ENCODE results near the gene CRYBG3.

CRYBG3 gene

DNA sequence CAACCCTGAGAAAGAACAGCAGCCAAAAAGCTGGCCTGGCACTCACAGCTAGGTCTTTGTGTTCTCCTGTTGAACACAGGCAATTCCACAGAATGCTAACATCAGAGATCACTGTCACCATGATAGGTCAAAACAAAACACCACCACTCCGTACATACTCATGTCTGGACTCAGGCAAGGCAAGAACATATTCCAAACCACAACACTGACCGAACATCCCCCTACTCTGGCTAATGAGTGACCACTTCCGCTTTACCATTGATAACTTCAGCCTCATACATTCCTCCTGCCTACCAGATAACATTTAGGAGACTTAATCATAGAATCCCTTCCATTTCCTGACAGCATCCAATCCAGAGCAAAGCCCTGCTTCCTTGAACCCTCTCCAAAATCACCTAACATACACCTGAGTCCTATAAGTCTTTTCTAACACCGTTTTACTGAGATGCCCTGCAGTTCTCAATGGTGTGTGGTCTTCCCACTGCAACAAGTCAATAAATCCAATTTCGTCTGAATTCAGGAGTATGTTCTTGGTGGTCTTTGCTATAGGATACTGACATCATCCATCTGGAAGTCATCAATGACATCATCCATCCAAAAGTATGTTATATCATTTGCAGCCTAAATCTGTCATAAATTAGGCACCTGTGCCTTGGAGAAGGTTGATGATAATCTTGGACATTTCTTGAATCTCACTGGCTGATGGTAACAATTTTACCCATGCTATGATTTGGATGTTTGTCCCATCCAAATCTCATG is 126.7 kb downstream of the CRYBG3 start:
- no peak for DNase-seq

DNA sequence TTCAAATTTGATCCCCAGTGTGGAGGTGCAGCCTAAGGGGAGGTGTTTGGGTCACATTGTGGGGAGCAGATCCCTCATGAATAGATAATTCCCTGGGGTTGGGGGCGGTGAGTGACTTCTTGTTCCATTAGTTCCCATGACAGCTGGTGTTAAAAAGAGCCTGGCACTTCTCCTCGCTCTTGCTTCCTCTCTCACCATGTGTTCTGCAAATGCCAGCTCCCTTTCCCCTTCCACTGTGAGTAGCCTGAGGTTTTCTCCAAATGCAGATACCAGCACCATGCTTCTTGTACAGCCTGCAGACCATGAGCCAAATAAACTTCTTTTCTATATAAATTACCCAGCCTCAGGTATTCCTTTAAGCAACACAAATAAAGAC is 127.3 kb downstream of the CRYBG3 start:
- DNase-seq = no peak

DNA sequence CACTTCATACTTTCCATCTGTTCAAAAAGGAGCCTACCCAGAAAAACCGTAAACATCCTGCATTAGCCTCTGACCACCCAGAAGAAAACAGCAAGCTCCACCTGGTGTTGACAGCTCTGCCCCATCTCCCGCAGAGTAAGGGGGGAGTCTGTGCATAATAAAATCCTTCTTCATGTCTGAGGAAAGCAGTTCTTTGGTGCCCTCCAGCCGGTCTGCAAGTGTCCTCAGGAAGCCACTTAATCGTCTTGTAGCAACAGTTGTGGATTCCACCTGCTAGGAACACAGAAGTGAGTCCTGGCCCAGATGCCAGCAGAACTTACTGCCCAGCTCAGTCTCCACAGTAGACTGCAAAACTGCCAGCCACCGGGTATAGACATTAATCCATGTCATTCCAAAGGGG is 127.9 kb downstream of the CRYBG3 start:
- no peak for DNase-seq

DNA sequence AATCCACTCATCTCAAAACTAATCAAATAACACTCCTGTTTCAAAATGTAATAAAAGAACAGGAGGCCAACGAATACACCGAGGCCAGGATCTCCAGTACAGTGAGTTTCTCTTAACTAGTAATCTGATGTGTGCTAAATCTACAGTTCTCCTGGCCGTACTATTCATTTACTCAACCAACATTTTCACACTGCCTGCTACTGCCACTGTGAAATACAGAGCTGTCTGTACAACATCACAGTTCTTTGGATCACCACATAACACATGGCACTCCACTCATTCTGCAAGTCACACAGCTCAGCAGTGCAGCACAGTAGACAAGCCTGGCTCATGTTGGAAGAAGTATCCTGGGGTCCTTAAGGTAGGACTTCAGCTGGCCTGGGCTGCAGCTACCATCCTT is 128.5 kb downstream of the CRYBG3 start:
- DNase-seq = no peak

DNA sequence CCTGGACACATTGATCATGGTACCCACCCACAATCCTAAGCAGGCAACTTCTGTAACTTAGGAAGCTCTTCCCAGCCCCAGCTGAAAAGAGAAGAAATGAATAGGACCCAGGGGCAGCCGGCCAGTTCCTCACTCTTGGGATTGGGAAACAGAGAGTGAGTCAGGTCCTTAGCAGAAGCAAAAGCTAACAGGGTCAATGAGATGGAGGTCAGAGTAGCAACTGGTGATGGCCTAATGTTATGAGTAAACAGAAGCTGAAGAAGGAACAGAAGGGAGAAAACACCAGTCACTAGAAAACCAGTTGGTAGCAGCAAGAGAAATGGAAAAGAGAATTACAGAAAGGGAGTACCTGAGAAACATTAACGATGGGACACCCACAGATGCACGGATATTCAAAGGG is 130.5 kb downstream of the CRYBG3 start:
- DNase-seq = no peak

DNA sequence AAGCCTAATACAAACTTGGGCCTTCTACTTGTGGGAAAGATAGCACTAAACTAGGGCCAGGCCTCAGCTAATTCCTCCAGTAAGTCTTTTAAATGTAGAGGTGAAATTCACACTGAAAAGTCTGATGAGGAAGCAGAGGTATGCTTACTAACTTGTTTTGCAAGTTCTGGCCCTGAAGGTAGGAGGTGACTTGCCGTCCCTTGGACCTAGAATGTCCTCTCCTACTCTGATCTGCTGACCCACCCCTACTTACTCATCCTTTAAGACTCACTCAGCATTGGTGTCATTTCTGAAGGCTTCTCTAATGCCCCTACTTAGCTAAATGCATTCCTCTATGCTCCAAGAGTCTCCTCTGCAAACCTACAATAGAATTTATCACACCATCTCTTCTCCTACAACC is 131.1 kb downstream of the CRYBG3 start:
- no peak for DNase-seq

DNA sequence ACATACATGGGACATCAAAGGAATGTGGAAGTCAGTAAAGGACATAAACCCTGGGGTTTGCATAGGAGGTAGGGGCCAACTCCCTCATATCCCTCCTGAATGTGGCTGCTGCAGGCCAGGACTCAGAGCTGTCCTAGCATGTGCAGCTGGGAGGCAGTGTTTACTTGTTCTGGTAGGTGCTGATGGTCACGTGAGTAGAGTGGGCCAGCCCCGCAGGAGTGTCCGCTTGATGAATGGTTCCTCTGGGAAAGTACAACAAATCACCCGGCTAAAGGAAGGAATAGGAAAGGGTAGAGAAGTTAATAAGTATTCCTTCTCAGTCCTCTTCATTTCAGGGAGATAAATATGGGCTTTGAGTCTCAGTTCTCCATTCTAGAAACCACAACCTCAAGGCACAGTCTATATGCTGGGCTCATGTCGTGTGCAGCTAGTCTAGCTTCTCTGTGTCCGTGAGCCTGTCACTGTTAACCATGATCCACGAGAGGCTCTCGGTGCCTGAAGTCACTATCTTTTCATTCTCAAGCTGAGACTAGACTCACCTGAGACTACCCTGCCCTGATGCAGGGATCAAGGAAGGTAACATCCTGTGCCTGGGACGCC is 132.5 kb downstream of the CRYBG3 start:
- DNase-seq = no peak

DNA sequence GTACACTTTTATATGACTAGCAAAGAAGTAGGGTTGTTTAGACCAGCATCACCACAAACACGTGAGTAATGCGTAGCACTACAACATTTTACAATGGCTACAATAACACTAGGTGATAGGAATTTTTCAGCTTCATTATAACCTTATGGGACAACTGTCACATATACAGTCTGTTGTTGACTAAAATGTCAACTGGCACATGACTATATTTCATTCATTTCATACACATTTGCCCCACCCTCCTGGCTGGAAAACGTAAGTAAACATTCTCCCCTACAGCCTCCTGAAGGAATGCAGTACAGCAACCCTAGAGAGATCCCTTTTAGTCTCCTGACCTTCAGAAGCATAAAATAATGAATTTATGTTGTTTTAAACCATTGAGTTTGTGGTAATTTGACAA is 134.2 kb downstream of the CRYBG3 start:
- no peak for DNase-seq

DNA sequence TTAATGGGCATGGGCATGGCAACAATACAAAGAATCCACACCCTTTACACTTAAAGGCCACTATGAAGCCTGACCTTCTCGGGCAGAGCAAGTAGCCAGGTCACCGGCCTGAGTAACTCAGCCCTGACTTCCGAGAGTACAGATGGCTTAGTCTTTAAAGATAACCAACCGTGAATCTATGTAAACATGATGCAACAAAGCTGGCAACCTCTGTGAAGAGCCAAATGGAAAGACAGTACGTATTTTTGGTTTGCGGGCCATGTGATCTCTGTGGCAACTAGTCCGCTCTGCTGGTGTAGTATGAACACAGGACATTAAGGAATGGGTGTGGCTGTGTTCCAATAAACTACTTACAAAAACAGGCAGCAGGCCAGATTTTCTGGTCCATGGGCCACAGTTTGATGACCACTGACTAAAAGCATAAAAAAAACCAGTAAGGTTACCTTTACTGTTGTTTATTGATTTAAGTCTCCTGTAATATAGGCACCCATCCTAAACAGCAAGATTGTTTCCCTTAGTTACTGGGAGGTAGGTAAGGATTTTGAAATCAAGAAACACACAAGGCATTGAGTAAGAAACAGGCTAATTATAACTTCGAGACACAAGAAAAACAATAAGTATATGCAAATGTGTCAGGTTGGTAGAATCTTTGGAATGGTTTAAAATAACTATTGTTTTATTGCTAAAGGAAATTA is 136.0 kb downstream of the CRYBG3 start:
- no peak for DNase-seq

DNA sequence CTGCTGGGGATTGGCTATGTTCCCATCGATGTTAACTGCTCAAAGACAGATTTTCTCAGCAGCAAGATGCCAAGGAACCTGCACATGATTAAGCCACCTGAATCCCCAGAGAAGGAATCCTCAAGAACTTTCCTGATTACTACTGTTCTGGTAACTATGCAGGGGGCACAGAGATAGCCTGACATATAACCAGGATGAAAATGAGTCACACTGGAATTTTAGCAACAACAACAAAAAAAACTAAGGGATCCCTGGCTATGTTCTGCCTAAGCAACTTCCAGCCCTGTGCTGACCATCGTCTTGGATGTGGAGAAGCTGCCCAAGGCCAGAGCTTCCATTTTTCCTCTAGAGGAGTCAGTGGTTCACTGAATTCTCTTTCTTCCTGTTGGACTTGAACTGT is 136.6 kb downstream of the CRYBG3 start:
- DNase-seq = no peak

DNA sequence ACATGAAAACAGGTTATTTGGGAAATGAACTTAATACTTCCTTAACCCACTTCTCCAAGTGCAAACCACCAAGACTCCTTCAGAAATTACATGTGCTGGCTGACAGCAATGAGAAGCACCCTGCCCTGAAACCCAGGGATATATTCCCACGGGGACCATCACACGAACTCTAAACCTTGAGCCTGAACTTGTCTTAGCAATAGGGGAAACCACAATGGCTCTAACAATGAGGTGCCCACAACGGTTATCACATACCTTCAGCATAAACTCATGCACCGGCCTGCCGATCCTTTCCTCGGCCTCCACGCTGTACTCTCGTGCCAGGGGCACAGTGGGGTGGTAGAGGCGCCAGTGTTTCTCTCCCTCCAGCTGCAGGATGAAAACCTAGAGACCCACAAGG is 137.0 kb downstream of the CRYBG3 start:
- no peak for DNase-seq

DNA sequence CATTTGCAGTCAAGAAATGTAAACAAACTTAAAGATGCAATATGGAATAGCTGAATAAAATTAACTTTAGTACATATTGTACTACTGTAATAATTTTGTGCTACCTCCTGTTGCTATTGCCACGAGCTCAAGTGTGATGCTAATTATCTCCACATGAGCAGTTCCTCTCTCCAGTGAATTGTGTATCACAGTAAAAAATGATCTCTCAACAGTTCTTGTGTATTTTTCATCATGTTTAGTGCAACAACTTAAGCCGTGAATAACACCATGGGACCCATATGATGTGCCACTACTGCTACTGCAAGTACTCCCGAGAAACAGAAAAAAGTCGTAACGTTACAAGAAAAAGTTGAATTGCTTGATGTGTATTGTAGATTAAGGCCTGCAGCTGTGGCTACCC is 138.1 kb downstream of the CRYBG3 start:
- no peak for DNase-seq

DNA sequence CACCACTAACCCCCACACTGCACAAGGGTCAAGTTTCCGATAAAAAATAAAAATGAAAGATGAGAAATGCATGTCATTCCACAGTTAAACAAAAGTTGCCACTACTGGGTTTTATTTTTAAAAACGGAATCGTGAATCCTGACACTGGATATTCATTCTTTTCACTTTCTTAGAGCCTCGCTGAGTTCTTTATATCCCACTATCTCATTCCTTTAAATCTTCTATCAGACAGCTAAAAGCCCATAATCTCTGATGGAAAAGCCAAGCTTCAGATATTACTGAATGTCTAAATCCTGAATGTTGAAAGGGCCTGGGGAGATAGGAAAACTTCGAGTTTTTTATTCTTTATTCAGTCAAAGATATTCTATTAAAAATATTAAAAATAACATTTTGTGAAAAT is 138.7 kb downstream of the CRYBG3 start:
- no peak for DNase-seq

DNA sequence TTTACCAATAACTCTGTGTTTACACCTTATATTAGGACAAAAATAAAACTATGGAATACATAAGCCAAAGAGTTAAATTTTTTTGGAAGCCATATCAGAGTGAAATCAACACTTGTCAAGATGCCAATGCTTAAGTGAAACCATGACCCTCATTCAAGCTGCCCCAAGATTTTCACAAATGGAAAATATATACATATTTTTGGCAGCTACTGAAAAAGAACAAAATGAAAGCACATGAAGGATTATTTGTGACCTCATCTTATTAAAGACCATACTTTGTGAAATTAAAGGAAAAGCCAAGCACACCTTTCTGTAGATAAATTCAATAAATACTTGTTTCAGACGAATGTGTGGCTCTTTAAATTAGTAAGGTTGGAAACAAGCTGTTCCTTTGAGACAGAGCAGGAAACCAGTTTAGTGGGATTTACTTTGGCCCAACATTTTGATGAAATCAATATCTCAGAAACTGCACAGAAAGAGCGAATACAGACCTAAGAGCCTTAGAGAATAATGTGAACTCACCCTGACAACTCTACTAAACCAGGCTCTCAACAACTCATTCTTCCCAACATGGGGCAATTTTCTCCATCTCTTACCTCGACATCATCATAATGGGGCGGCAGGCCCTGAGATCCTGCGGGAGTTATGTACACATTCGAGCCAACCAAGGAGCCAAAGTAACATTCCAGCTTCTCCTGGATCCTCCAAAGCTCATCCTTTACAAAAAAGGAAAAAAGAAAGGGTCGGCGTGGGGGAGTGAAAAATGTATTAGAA is 139.4 kb downstream of the CRYBG3 start:
- no peak for DNase-seq

DNA sequence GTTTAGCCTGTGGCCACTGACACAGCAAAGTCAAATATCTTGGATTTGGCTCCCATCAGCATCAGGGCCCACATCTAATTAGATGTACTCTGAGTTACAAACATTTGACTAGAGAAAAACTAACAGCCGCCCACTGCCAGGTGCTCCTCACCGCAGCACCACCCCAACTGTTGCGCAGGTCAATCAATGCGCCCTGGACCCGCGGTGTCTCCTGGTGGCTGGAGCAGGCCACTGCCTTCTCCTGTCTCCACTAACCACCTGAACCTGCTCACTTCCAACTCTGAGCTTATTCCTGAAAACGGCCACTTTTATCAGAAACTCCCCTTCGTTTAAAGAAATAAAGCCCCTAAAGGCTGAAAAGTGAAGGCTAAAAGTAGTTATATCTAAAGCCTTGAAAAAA is 146.2 kb downstream of the CRYBG3 start:
- no peak for DNase-seq

DNA sequence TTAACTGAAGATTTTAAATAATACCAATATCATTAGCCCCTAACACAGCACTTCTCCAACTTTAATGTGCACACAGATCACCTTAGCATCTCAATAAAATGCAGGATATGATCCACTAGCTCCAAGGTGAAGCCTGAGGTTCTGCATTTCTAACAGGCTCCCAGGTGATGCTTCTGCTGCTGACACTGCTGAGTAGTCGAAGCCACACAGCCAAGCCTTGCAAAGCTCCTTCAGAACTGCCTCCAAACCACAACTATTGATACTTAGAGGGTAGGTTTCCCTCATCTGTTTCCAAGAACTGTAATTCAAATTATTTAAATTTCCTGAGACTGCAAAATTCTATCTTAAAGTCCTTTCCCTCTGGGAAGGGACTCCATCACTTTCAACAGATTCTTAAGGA is 146.6 kb downstream of the CRYBG3 start:
- no peak for DNase-seq

DNA sequence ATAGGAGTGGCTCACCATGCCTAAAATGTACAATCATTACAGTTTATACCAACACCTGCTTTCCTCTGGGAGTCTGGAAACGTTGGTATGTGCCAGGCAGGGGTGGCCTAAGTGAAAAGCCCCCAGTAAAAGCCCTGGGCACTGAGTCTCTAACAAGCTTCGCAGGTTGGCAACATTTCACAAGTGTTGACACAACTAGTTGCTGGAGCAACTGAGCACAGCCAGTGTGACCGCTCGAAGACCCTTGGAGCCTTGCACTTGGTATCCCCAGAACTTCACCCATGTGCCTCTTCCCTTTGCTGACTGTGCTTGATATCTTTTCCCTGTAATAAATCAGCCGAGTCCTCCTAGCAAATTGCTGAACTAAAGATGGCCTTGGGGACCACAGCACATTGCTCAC is 147.7 kb downstream of the CRYBG3 start:
- no peak for DNase-seq

DNA sequence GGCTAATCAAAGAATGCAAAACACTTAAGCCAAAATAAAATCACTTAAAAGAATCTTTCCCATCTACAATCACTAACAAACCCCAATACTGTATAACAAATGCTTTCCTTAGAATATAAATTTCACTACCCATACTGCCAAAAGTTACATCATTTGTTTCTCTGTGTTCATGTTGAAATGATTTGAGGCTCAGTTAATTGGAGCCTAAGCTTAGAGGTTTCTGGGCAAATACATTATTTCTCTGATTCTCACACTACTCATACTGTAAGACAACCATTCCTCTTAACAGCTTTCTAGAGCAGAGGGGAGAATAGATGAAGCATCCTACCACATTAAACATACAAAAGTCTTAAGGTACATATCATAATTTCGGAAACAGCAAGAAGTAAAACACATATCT is 148.3 kb downstream of the CRYBG3 start:
- DNase-seq = no peak

DNA sequence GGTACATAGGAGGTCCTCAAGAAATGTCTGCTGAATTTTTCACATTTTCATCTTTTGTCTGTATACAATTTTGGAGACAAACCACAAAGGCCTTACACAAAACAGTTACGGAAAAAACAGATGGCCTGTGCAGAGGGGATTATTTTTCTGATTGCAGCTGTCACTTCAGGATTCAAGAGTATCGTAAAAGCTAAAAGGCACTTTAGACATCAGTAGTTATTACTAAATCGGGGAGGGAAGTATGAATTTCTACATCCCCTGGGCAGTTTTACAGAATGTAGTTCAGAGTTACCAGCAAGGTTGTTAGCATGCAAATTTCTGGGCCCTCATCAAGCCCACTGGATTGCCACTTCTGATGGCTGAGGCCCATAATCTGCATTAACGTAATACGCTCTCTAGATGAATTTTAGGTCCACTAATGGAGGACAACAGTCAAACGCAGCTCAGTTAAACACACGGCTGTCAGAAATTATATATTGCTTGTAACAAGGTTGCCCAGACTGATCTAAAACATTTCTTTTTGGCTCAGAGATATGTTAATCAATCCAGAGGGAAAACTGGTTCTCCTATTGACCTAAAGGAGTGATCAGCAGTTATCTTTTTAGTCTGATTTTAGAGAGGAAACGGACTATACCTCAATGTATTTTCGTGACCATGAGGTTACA is 149.3 kb downstream of the CRYBG3 start:
- DNase-seq = no peak

DNA sequence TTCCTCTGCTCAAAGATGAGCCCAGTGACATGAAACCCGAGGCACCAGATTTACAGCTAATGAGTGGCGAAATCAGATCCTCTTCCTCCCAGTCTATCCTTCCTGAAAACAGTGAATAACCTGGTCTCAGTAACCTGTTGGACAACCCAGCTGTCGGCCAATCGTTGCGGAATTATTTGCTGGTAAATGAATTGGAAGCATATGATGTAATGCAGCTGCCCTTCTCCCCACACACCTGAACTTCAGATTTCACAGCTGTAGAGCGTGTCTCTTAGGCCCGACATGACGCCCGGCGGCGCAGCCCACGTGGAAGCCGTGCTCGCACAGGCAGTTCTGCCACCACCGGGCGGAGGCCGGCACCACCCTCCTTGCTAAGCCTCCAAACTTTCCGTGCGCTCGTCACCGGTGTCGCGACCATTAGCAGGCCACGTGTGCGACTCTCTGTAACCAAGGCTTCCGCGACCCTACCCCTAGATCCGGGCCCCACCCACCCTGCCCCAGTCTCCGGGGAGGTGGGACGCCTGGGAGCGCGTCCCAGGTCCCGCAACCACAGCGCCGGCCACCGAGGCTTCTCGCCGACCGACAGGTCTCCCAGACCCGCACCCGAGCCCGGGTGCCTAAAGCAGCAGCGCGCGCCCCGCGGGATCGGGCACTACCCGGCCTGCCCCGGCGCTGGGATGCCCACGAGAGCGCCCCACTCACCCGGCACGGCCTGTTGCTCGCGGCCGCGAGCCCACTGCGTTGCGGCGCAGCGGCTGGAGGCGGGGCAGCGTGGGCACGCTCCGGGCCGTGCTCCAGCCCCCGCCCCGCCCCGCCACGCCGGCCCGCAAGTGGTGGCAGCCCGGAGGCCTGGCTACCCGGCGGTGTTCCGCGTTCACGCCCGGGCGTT is 150.1 kb downstream of the CRYBG3 start, which contains the start of gene RIOX2:
Gene RIOX2 (minus strand): TSS at position 753 of the 889 bp plus-strand sequence. CDS start 4,838 bp downstream, outside the sequence.
- DNase-seq = peak; percentile 64

DNA sequence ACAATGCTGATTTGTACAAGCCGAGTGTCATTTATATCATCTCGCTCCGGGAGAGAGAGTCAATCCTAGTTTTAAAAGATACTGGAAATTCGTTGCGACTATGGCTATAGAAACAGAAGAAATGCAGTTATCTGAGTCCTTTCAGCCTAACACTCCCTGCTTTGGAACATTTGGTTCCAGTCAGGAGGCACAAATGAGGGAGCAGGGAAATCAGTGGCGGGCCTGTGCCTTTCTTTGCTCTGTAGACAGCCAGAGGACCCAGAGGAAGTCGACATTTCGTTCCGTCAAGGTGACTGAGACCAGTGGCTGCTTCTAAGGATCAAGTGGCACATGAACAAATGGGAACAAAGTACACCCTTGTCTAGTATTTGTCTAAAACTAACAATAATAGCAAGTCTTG is 151.2 kb downstream of the CRYBG3 start:
- DNase-seq = no peak

DNA sequence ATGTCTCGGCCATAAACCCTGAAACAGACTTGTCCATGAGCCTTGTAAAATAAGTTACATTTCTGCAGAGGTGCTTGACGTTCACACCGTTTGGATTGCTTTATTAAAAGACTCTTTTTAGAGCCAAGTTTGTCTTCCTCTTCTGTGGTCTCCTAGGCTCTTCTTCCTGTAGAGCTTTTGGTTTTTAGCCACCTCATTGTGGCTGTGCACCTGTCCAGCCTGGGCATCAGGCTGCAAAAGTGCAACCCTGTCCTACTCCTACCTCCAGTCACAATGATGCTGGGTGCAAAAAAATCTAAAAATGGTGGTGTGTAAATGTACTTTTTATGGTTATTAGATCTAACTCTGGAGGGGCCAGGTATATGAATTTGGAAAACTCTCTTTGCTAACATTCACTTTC is 153.2 kb downstream of the CRYBG3 start:
- no peak for DNase-seq
